Endothelial cell of umbilical vein (primary cell): ENCODE results near the gene PALM. TPM values are rescaled to one million over a fixed set of nuclear protein-coding genes. Genes with fewer than 3 reads are reported as not detected.
"Not testable (repeated sequence)": the region's sequence is repeated elsewhere in the genome, so short reads cannot be mapped to it uniquely, and the experiment has no call there.

Source experiments
- BruUV-seq: library from RNA; stranded (reverse); fragments of 400-500 nt; replicated peaks from 2 replicates; lab custom pipeline; 2021; lab: Mats Ljungman, UMichigan
- CTCF ChIA-PET: fragments of 300-600, 350-600 bp; sonication (Branson Sonifier 250); formaldehyde crosslinking; loops from one replicate; lab custom pipeline; 2021; ENCODE audit warnings: antibody characterized with exemption, inconsistent platforms; lab: Charles Lee
- POLR2A ChIA-PET: fragments of 300-600, 350-600 bp; sonication (Branson Sonifier 250); formaldehyde crosslinking; loops from one replicate; lab custom pipeline; 2021; ENCODE audit warnings: antibody characterized with exemption, inconsistent platforms; lab: Charles Lee
- DNase-seq: peaks from one replicate; pipeline ENCODE4 v3.0.0-alpha.2; 2011; ENCODE audit warnings: low read depth, low spot score
- FAIRE-seq: peaks from 2 replicates; lab custom pipeline; 2011; peaks lifted over from hg19 to GRCh38; lab: Jason Lieb, UNC
- H2AFZ ChIP-seq: 2 replicates; pipeline ENCODE4 v1.6.0; 2012; ENCODE audit warnings: low read depth, low read length, control low read depth, inconsistent platforms
- H3K27ac ChIP-seq: 2 replicates; pipeline ENCODE4 v1.5.1; 2011; ENCODE audit warnings: low read depth, mild to moderate bottlenecking, control low read depth, low read length, moderate library complexity; ENCODE audit not compliant: insufficient read depth
- H3K27me3 ChIP-seq, 2 experiments: 2 replicates each; pipeline versions ENCODE4 v1.6.0 to v1.6.1; 2011; ENCODE audit warnings: low read length in 2 of 2, mixed read lengths in 1 of 2; ENCODE audit not compliant: control insufficient read depth in 2 of 2, insufficient read depth in 2 of 2
- H3K36me3 ChIP-seq, 2 experiments: 2 replicates in 1 of 2; 3 replicates in 1 of 2; pipeline ENCODE4 v1.5.1; 2011; ENCODE audit warnings: low read length in 2 of 2, mild to moderate bottlenecking in 1 of 2, moderate library complexity in 1 of 2; ENCODE audit not compliant: control insufficient read depth in 2 of 2, insufficient read depth in 2 of 2; ENCODE audit errors: extremely low read depth in 1 of 2
- H3K4me1 ChIP-seq: 3 replicates; pipeline ENCODE4 v1.5.1; 2011; ENCODE audit warnings: mild to moderate bottlenecking, low read length; ENCODE audit not compliant: control insufficient read depth, insufficient read depth; ENCODE audit errors: extremely low read depth
- H3K4me2 ChIP-seq: 2 replicates; pipeline ENCODE4 v1.6.1; 2011; ENCODE audit warnings: low read length, control low read depth, mixed read lengths; ENCODE audit not compliant: insufficient read depth
- H3K4me3 ChIP-seq, 3 experiments: fragments of 200-600 bp in 1 of 3; sonication (generic), shearing (Covaris generic) in 1 of 3; replicated peaks in 1 of 3; 2 replicates each; pipeline ENCODE4 v1.5.1; 2011 to 2016; ENCODE audit warnings: control low read depth in 3 of 3, low read length in 3 of 3, mild to moderate bottlenecking in 2 of 3, inconsistent platforms in 1 of 3, low read depth in 1 of 3, moderate library complexity in 1 of 3; ENCODE audit not compliant: insufficient read depth in 1 of 3
- H3K79me2 ChIP-seq: 2 replicates; pipeline ENCODE4 v1.6.0; 2012; ENCODE audit warnings: low read length, inconsistent platforms; ENCODE audit not compliant: control insufficient read depth, insufficient read depth
- H3K9ac ChIP-seq: replicated peaks from 2 replicates; pipeline ENCODE3; 2011; ENCODE audit warnings: low read length, control low read depth; ENCODE audit not compliant: insufficient read depth; ENCODE audit errors: extremely low read depth
- H3K9me1 ChIP-seq: replicated peaks from 3 replicates; pipeline ENCODE4 v1.6.0; 2011; ENCODE audit warnings: mild to moderate bottlenecking, low read length; ENCODE audit not compliant: control insufficient read depth, insufficient read depth; ENCODE audit errors: extremely low read depth
- H3K9me3 ChIP-seq: replicated peaks from 2 replicates; pipeline ENCODE4 v1.5.1; 2012; ENCODE audit warnings: low read length, inconsistent platforms; ENCODE audit not compliant: control insufficient read depth, insufficient read depth
- H4K20me1 ChIP-seq: replicated peaks from 2 replicates; pipeline ENCODE3; 2011; ENCODE audit warnings: mild to moderate bottlenecking, low read length; ENCODE audit not compliant: control insufficient read depth, insufficient read depth; ENCODE audit errors: extremely low read depth
- FOS ChIP-seq: IDR thresholded peaks from 2 replicates; pipeline ENCODE4 v1.6.1; 2011; ENCODE audit warnings: mild to moderate bottlenecking, low read length, moderate library complexity, borderline replicate concordance; ENCODE audit not compliant: insufficient read depth
- POLR2AphosphoS5 ChIP-seq: IDR thresholded peaks from 2 replicates; pipeline ENCODE4 v1.6.1; 2012; ENCODE audit warnings: low read depth, mild to moderate bottlenecking, control low read depth, low read length, moderate library complexity; ENCODE audit not compliant: insufficient read depth
- dilution Hi-C: fragments of 300-500 bp; cut with MboI; formaldehyde crosslinking; loops from one replicate; pipeline ENCODE4 v1.15.0; 2019; ENCODE audit warnings: low sequenced_read_pairs; ENCODE audit not compliant: extremely low pct_ligation_motif_present
- intact Hi-C: fragments of 100-400 bp; cut with micrococcal nuclease; formaldehyde crosslinking; loops from one replicate; pipeline ENCODE4 v1.10.0; 2022
- polyA plus RNA-seq, 4 experiments: library from polyadenylated mRNA; depleted of rRNA in 3 of 4; stranded (reverse) in 3 of 4; unstranded in 1 of 4; fragments of >200 nt; gene quantifications; 2 replicates each; pipeline versions ENCODE4 v1.2.1 to v1.2.3, GENCODE V29; 2011 to 2012; ENCODE audit warnings: missing spikeins in 1 of 4
- total RNA-seq: library from RNA; stranded (reverse); gene quantifications from 2 replicates; pipeline ENCODE4 v1.2.3, GENCODE V29; 2021
- TF ChIP-seq, protein P1 (sequence below): IDR thresholded peaks from 2 replicates; pipeline ENCODE4 v1.6.1; 2011; ENCODE audit not compliant: insufficient read depth, insufficient read length

The PALM gene
- total and polyA plus RNA-seq, 2 donors (not counting 3 experiments of a cell fraction or from before 2014, with no cell fraction given) = 3.9 to 31.8 TPM

DNA sequence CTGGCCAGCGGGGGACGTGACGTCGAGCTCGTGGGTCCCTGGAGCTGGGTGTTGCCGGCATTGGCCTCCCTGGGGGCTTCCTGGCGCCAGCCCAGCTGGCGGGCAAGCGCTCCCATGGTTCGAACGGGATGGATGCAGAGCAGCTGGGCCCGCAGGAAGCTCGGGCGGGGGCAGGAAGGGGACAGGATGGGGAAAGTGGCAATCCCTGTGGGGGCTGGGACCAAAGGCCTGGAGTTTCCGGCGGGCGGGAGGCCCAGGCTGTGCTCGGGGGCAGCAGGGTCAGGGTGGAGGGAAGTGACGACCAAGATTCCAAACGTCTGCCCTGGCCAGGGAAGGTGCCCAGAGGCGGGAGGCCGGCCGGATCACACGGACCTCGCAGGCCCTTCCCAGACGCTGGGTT, 19.3 kb downstream of the PALM start:
- Histone ChIP-seq H3K27ac (peak overlapping the region; percentile 79), H3K27me3 (no peaks in the 10 kb centered on the region), H3K9me1 (no peaks in the 10 kb centered on the region), H2AFZ (peak overlapping the region; percentile 59), H3K4me2 (no peak overlapping the region), H3K4me1 (peaks cover 8% of the 10 kb centered on the region), H3K36me3 (no peaks in the 10 kb centered on the region), H3K4me3 (no peak overlapping the region), H3K9ac (peak overlapping the region; percentile 33), H3K9me3 (no peaks in the 10 kb centered on the region), H4K20me1 (no peaks in the 10 kb centered on the region), H3K79me2 (no peaks in the 10 kb centered on the region)
- DNase-seq (peak; percentile 66), FAIRE-seq (peak; percentile 87)
- no TSS peak for BruUV-seq
- dilution Hi-C loops = no loop called here
- ChIA-PET CTCF (interaction anchor here (0.9 to 1.5 kb wide), 3 partner anchors 18 to 65 kb away, joined by 3 to 9 read pairs (median 3); partner anchors contain the start of gene RNF126), POLR2A (no interaction called here)
- peak; percentile 75 for TF ChIP-seq POLR2AphosphoS5
- TF ChIP-seq FOS = peak; percentile 16
- TF ChIP-seq, protein P1, sequence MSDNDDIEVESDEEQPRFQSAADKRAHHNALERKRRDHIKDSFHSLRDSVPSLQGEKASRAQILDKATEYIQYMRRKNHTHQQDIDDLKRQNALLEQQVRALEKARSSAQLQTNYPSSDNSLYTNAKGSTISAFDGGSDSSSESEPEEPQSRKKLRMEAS = no peak
- intact Hi-C loops = loop anchor here (1.0 kb wide), 2 partner anchors 8 to 48 kb away; no protein-coding TSS in a partner anchor

DNA sequence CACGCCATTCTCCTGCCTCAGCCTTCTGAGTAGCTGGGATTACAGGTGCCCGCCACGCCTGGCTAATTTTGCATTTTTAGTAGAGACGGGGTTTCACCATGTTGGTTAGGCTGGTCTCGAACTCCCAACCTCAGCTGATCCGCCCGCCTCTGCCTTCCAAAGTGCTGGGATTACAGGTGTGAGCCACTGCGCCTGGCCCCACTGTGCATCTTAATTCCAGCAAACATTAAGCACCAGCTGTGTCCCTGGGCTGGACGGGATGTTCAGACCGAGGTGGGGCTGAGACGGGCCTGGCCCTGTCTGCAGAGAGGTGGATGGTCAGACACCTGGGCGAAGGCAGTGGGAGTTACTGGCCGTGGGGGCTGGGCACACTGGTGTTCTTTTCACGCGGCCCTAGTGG, 20.8 kb downstream of the PALM start:
- H2AFZ ChIP-seq, dilution Hi-C loops, H3K4me3 ChIP-seq, H3K4me1 ChIP-seq, H3K9ac ChIP-seq, intact Hi-C loops, H3K9me3 ChIP-seq, H3K4me2 ChIP-seq, H3K9me1 ChIP-seq, BruUV-seq, DNase-seq, H4K20me1 ChIP-seq, H3K27ac ChIP-seq, CTCF ChIA-PET, H3K36me3 ChIP-seq, H3K79me2 ChIP-seq, H3K27me3 ChIP-seq, FAIRE-seq: not testable (repeated sequence)
- POLR2A ChIA-PET = interaction anchor here (0.7 kb wide), 1 partner anchor 62 kb away, joined by 4 read pairs; no protein-coding TSS in a partner anchor
